ENCODE measurements around the gene ZAR1L.

ZAR1L gene

DNA sequence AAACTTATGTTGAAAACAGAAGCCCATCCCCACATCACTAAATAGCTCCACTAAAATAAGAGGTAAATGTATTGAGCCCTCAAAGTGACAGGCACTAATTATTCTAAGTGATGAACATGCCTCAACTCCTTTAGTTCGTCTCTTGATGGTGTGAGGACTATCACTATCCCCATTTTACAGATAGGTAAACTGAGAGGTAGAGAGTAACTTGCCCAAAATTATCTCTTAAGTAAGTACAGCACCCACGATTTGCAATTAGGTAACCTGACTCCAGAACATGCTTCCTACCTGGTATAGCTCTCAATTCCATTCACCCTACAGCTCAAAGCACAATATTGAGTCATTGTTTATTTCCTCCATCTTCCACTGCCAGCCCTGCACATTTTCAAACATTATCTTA is 12.7 kb downstream of the ZAR1L start:
- DNase-seq (ENCODE audit: low read depth in 2 of 2): no peak

DNA sequence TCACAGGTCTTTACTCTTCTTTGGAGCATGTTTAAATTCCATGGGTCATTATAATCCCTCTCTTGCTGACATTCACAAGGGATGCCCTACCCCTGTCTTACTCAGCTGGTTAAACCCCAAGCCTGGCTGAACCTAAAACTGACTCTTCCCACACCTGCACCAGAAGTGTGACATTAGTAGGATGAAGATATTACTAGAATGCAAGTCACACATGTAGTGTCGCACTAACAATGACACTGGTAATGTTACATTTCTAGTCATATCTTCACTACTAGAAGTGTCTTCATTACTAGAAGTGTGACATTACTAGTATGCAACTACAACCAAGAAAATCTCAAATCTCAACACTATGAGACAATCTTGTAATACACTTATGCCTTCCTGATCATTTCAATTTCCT is 14.2 kb downstream of the ZAR1L start:
- DNase-seq (ENCODE audit: low read depth in 2 of 2): no peak

GRCh38 chr13:32300406-32300805 is 14.8 kb downstream of the ZAR1L start:
- no peak for DNase-seq (ENCODE audit: low read depth in 2 of 2)

DNA sequence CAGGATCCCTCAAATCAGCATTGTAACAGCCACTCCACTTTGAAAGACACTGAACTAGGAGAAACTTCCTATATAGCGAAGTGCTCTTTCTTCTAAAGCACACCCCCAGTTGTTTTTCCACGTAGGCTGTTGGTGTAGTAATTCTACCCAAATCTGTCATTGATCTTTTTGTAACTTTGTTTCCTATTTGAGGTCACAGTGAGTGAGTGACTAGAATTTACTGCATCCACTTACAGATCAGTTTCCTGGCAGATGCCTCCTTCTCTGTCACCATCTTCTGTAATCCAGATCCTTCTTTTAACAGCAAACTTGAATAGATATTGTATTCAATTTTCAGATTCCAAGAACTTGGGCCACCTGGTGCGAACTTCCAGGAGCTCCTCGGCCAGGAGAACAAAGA is 15.3 kb downstream of the ZAR1L start:
- no peak for DNase-seq (ENCODE audit: low read depth in 2 of 2)

DNA sequence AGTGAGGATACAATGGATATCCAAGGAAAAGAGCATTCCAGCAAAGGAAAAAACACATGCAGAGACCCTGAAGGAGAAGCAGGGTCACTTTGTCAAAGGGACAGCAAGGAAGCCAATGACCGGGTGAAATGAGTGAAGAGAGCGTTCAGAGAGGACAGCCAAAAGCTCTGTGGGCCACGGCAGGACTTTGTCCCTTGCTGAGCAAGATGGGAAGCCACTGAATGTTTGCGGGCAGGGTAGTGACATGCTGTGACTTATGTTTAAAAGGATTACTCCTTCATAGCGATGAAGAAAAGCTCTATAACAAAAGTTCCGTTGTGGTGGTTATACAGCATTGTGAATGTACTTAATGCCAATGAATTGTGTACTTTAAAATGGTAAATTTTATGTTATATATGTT is 16.5 kb downstream of the ZAR1L start:
- no peak for DNase-seq (ENCODE audit: low read depth in 2 of 2)

GRCh38 chr13:32297206-32297605 is 18.0 kb downstream of the ZAR1L start:
- DNase-seq (ENCODE audit: low read depth in 2 of 2): no peak

DNA sequence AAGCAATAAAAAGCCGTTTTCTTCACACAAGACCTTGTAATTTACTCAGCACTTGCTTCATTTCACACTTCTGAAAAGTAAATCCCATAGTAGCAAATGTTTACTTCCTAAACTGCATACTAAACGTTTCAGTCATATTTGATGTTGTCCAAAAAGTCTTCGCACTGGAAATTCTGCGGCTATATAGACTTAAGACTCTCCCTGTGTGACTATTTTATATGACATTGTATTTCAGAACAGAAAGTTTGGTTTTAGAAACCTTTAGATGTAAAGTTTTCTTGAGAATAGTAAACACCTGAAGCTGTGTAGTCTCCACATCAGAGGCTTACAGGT is 29.6 kb downstream of the ZAR1L start:
- DNase-seq (ENCODE audit: low read depth in 2 of 2): no peak

DNA sequence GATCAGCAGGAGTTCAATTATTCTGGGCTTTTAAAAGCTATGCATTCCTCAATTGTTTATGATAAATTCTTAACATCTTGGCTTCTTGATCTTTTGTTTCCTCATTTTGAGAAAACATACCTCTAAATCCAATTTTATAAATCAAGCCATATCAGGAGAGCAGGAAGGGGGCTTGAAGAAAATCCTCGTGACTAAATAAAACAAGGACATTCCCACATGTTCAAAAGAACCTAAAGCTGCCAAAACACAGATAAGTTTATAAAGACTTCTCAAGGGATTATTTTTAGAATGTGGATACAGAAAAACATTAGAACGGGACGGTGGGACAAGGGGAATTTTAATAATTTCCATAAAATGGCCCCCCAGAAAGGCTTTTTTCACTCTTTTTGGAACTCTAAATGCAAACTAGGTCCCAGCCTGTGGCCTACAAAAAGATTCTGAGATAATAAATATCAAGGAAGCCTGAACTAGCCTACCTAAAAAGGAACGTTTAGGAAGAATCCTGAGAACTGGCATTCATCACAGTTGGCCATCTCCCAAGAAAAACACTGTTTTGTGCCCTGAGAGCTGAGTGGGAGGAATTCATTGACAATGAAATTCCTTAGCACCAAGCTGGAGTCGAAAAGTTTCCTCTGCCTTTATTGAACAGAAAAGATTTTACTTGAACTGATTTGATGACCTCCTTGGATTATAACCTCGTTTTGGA is 30.1 kb downstream of the ZAR1L start:
- no peak for DNase-seq (ENCODE audit: low read depth in 2 of 2)

DNA sequence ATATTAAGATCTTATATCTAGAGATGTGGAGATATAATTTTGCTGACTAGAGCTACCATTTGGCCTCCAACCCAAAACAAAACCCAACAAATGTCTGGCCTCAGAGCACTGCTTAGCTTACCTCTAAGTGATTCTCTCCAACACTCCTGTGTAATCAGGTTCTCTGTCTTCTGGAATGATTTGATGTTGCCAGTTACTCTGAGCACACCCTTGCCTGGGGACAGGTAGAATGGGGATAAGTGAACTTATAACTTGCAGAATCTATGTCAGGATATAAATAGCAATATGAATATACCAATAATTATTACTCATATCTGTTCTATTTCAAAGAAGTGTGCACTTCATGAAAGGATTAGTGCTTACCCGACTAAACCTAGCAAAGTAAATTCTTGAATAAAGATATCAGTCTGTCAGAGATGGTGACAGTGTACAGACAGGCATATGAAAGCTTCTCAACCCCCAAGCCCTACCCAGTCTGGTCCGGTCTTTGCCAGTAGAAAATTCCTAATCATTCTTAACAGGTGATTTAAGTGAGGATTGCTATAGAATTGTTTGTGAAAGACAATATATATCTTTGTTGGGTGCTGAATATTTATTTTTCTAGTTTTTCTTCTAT is 33.0 kb downstream of the ZAR1L start:
- DNase-seq (ENCODE audit: low read depth in 2 of 2): no peak

- DNase-seq (ENCODE audit: low read depth in 2 of 2): no peak
These were observed 34.1 kb downstream of the ZAR1L start for GRCh38 chr13:32281096-32281495.

- DNase-seq (ENCODE audit: low read depth in 2 of 2): no peak
These were observed 36.7 kb downstream of the ZAR1L start for GRCh38 chr13:32278426-32278825.

- no peak for DNase-seq (ENCODE audit: low read depth in 2 of 2)
These were observed 37.3 kb downstream of the ZAR1L start for GRCh38 chr13:32277839-32278238.

DNA sequence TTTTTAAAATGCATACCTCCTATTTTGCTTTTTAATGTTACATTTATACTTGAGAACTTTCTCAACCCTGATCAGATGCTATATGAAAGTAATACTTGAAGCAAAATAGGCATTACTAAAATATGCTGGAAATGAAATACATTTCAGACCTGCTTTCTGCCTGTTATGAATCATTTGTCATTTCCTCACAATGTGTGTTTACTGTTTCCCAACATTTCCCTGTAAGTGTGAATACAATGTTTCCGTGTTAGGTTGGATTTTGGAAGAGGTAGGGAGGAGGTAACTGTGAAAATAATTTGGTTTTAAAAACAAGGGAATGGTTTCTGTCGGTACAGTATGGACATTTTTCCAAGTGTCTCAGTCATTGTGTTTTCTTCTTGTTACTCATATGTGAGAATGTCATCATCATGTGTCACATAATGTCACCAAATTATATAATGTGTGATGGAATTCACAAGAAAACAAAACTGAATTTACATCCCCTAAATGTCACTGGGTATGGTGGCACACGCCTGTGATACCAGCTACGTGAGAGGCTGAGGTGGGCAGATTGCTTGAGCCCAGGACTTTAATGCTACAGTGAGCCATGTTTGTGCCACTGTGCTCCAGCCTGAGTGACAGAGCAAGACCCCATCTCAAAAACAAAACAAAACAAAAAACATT is 43.0 kb downstream of the ZAR1L start:
- DNase-seq (ENCODE audit: low read depth in 2 of 2): no peak

- DNase-seq (ENCODE audit: low read depth in 2 of 2): peak; percentile 27 to 36
These were observed 47.2 kb downstream of the ZAR1L start for GRCh38 chr13:32267836-32268439.

DNA sequence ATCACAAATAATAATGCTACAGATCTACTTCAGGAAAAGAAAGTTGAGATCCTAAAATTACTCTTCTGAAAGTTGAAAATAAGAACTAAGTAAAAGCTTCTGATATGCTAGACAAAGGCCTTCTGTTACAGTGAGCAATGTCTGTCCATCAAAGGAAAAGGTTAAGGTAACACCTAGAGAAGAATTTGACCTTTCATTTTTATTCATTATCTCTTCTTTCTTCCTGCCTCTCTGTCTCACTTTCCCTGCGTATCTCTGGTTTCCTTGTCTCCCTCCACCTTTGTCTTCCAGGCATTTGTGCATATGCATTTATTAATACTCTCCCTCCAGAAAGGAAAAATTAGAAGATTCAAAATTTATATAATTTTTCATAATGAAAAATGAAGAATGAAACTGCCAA is 49.0 kb downstream of the ZAR1L start:
- DNase-seq (ENCODE audit: low read depth in 2 of 2): no peak

DNA sequence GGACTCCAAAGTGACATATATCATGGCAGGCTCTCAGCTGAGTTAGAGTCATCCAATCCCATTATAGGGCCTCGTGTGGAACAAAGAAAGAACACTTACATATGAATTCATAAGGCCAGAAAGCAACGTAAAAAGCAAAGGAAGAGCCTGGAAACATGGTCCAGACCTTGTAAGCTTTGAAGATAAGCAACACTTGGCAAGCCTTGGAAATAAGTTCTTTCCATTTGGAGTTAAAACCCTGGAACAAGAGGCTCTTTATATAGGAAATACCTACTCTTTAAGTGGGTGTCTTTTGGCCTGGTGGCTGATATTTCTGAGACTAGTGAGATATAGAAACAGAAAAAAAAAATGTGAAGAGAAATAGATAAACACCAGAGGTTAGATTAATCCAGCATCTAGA is 49.4 kb downstream of the ZAR1L start:
- DNase-seq (ENCODE audit: low read depth in 2 of 2): no peak

DNA sequence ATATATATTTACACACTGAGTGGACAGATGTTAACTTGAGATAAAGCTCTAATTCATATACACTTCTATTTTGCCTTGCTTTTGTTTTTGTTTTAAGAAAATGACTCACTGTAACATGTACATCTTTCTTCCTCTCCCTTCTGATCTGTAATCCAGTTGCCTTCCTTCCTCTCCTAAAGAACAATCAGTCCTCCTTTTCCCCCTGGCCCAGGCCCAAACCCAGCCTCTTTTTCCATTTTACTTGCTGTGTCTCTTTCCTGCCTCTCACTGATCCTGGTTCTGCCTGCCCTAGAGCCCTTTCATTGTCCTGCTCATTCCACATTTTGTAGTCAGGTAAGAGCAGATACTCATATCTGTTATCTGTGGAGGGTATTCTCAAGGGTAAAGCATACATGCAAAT is 50.8 kb downstream of the ZAR1L start:
- DNase-seq (ENCODE audit: low read depth in 2 of 2): no peak

DNA sequence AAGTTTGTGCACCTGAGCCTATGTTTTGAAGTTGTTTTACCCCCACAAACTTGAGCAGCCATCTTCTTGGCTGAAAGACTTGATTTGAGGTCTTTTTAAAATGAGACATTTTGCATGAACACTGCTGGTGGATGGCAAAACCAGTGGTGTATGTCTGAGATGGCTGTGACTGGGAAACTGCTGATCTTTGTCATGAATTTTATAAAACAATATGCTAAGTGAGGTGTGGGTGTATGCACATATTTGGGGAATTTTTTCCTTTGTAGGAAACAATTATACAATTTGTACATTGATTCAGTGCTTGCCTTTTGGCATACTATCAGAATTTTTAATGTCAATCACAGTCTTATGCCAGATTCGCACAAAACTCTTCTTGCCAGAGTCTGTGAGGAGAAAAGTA is 52.5 kb downstream of the ZAR1L start:
- no peak for DNase-seq (ENCODE audit: low read depth in 2 of 2)

GRCh38 chr13:32262165-32262564 is 53.0 kb downstream of the ZAR1L start:
- no peak for DNase-seq (ENCODE audit: low read depth in 2 of 2)

DNA sequence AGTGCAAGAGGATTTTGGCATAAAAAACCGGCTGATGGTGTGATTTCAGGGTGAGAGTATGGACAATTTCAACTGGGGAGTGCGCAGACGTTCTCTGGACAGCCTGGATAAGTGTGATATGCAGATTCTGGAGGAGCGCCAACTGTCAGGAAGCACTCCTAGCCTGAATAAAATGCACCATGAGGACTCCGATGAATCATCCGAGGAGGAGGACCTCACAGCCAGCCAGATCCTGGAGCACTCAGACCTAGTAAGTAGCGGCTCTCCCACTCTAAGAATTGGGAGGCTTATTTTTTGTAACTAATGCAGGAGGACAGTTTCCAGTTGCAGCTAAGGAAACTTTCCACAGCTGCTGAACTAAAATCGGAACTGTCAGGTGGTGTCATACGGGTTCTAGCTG is 53.6 kb downstream of the ZAR1L start:
- DNase-seq (ENCODE audit: low read depth in 2 of 2): no peak

DNA sequence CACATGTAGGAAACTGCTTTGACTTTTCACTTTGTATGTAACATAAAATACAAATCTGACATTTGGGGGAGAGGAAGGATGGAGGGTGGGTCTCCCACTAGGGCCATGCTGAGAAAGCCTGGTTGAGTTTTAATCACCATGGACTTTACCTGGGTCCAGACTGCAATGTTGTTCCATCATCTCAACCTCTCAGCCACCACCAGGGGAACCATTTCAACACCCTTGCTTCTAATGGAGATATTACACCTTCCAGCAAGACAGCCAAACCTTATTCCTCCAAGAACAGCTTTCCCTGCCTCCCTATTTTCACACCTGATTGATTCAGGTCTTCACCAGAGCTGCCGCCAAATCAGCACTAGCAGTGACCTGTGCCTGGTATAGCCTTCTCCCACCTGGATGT is 56.0 kb downstream of the ZAR1L start:
- no peak for DNase-seq (ENCODE audit: low read depth in 2 of 2)

DNA sequence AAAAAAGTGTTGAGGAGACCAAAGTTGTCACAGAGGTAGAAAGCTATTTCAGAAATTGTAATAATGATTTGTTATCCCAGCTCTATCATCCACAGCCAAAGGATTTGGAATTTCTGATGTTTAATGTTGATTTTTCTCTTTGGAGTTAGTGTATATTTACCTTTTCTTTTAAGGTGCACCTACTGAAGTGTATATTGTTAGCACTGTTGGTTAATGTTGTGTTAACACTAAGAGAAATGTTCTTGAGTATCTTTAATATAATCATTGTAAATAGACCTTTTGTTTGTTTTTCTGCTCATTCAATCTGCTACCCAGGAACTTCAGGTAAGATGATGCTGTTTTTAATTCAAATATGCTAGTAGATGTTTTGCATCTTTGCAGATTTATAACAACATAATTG is 57.5 kb downstream of the ZAR1L start:
- no peak for DNase-seq (ENCODE audit: low read depth in 2 of 2)

DNA sequence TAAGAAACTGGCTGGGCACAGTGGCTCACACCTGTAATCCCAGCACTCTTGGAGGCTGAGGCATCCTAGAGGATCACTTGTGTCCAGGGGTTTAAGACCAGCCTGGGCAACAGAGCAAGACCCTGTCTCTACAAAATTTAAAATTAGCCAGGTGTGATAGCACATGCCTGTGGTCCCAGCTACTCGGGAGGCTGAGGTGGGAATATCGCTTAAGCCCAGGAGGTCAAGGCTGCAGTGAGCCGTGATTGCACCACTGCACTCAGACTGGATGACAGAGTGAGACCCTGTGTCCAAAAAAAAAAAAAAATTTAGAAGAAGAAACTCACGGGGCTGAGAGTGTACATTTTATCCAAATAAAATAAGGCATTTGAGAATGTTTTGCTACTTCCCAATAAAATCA is 58.9 kb downstream of the ZAR1L start:
- DNase-seq (ENCODE audit: low read depth in 2 of 2): no peak

Data from activated CD4-positive, alpha-beta T cell treated with anti-CD3 and anti-CD28 coated beads for 24 hours (primary cell).